Kidney (tissue), 14 donors: ENCODE measurements around the gene PSMC5. TPM values are rescaled to one million over a fixed set of nuclear protein-coding genes. Genes with fewer than 3 reads are reported as not detected.

ENCODE experiments used
- DNase-seq, 5 donors: peaks; one replicate each; pipeline ENCODE4 v3.0.0-alpha.2; 2013 to 2020
- FAIRE-seq: peaks from 2 replicates; lab custom pipeline; 2012; peaks lifted over from hg19 to GRCh38; lab: Jason Lieb, UNC
- H3K27ac ChIP-seq, 2 donors: one replicate each; pipeline ENCODE4 v1.7.0; 2013; ENCODE audit warnings: low read depth in 2 of 2, low read length in 2 of 2, inconsistent platforms in 1 of 2
- H3K27me3 ChIP-seq: one replicate; pipeline ENCODE4 v1.7.1; 2013; ENCODE audit warnings: low read length, inconsistent platforms; ENCODE audit not compliant: control insufficient read depth, insufficient read depth
- H3K36me3 ChIP-seq, 3 donors: one replicate each; pipeline versions ENCODE4 v1.7.0 to v1.7.1; 2013; ENCODE audit warnings: low read length in 3 of 3, control low read depth in 1 of 3, inconsistent platforms in 1 of 3; ENCODE audit not compliant: insufficient read depth in 3 of 3, control insufficient read depth in 2 of 3
- H3K4me1 ChIP-seq, 3 donors: one replicate each; pipeline versions ENCODE4 v1.7.0 to v1.7.1; 2013; ENCODE audit warnings: low read length in 3 of 3, inconsistent platforms in 1 of 3, low read depth in 1 of 3; ENCODE audit not compliant: control insufficient read depth in 2 of 3, insufficient read depth in 2 of 3
- H3K4me3 ChIP-seq, 3 donors: one replicate each; pipeline versions ENCODE4 v1.7.0 to v1.8.1; 2013; ENCODE audit warnings: low read length in 3 of 3, control low read depth in 1 of 3, inconsistent platforms in 1 of 3
- H3K9ac ChIP-seq, 3 donors: one replicate each; pipeline versions ENCODE4 v1.7.0 to v1.7.1; 2013; ENCODE audit warnings: low read length in 3 of 3, control low read depth in 1 of 3, inconsistent platforms in 1 of 3
- H3K9me3 ChIP-seq, 3 donors: one replicate each; pipeline versions ENCODE4 v1.7.0 to v1.7.1; 2013; ENCODE audit warnings: low read length in 3 of 3, control low read depth in 1 of 3, inconsistent platforms in 1 of 3; ENCODE audit not compliant: control insufficient read depth in 2 of 3, insufficient read depth in 1 of 3
- CTCF ChIP-seq: IDR thresholded peaks from 3 replicates; pipeline ENCODE4 v1.5.1; 2012; ENCODE audit warnings: mild to moderate bottlenecking, moderate library complexity, borderline replicate concordance; ENCODE audit not compliant: insufficient read depth; ENCODE audit errors: extremely low read depth
- intact Hi-C: fragments of 100-400 bp; cut with DNase I; formaldehyde crosslinking; loops from one replicate; pipeline ENCODE4 v1.11.1; 2022
- polyA plus RNA-seq: library from polyadenylated mRNA; stranded (reverse); fragments of 350-450 nt; fragmentation: Illumina TruSeq; extraction: RNeasy Lipid Tissue Mini Kit (QIAGEN cat#74804); gene quantifications from one replicate; pipeline ENCODE4 v1.2.3, GENCODE V29; 2014; ENCODE audit warnings: low read depth, low replicate concordance; ENCODE audit not compliant: insufficient read depth
- total RNA-seq: library from RNA; stranded (reverse); fragmentation: NEBNext Ultra II Directional; extraction: Animal tissue kit (Norgen Biotek cat#: 25700); gene quantifications from one replicate; pipeline ENCODE4 v1.2.1, GENCODE V29; 2021
- donor health status: control.
- donor health status: control.
- donor health status: control.
- donor health status: control.
- donor health status: control.
- donor health status: DM: yes; HTN: yes; CAD: no.
- donor health status: Normal renal cell carcinoma (clear cell type).

Gene PSMC5
- total and polyA plus RNA-seq, 2 donors from 2014 or later: 145 to 247 TPM

GRCh38 chr17:63798572-63799106 lies 28.6 kb upstream of the PSMC5 start:
- intact Hi-C loops: no loop called here
- Histone ChIP-seq H3K36me3 (peaks cover 12 to 75% (median 45%) of the 10 kb centered on the region in 3 donors), H3K9me3 (no peaks in the 10 kb centered on the region), H3K4me1 (no peaks in the 10 kb centered on the region), H3K4me3 (no peak overlapping the region), H3K9ac (no peak overlapping the region), H3K27me3 (no peaks in the 10 kb centered on the region), H3K27ac (no peak overlapping the region)
- DNase-seq (no peak), FAIRE-seq (no peak)
- no peak for TF ChIP-seq CTCF

GRCh38 chr17:63800783-63801182 lies 26.4 kb upstream of the PSMC5 start:
- TF ChIP-seq CTCF: no peak
- DNase-seq (no peak), FAIRE-seq (no peak)
- intact Hi-C loops: no loop called here
- H3K4me3 ChIP-seq: no peak overlapping the region
- no peak overlapping the region for H3K27ac ChIP-seq
- no peaks in the 10 kb centered on the region for H3K9me3 ChIP-seq
- no peak overlapping the region for H3K9ac ChIP-seq
- no peaks in the 10 kb centered on the region for H3K27me3 ChIP-seq
- peaks cover 6 to 72% (median 41%) of the 10 kb centered on the region in 3 donors for H3K36me3 ChIP-seq
- no peaks in the 10 kb centered on the region for H3K4me1 ChIP-seq

DNA sequence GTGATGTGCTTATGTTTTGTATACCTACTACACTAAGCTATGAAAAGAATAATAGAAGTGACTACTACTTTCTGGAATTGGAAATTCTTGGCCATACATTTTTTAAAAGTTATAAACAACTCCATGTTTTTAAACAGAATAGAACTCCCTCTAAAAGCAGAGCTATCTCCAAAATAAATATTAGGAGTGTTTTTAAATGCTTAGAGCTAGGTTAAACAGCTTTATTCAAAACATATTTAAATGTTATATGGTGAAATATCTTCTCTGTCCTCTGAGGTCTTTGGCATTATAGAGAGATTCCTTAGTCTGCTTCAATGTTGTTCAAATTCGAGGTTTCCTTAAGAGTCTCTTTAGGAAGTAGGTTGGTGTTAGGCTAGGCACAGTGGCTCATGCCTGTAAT lies 22.9 kb upstream of the PSMC5 start:
- Histone ChIP-seq H3K9ac (no peak overlapping the region), H3K36me3 (peaks cover 2 to 71% (median 27%) of the 10 kb centered on the region in 3 donors), H3K4me1 (no peaks in the 10 kb centered on the region), H3K27ac (no peak overlapping the region), H3K4me3 (no peak overlapping the region), H3K9me3 (no peaks in the 10 kb centered on the region), H3K27me3 (no peaks in the 10 kb centered on the region)
- DNase-seq: no peak
- FAIRE-seq: no peak
- intact Hi-C loops: no loop called here
- TF ChIP-seq CTCF: no peak

DNA sequence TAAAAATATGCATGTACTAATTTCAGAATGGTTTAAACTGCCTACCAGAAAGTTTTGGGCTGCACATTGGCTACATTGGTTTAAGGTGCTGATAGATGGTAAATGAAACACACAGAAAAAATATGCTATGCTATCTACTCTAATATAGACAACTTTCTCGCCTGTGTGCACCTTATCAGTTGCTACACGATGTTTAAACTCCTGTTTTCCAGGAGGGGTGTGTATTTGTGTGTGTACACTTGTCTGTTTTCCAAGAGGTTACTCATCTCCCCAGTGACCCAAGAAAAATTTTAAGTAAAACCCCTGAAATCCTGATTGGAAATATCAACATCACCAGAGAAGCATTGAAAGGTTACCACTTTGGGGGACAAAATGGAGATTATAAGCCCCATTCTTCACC lies 21.6 kb upstream of the PSMC5 start:
- DNase-seq (no peak), FAIRE-seq (no peak)
- Histone ChIP-seq H3K9ac (no peak overlapping the region), H3K36me3 (peaks cover 5 to 71% (median 23%) of the 10 kb centered on the region in 3 donors), H3K4me1 (no peaks in the 10 kb centered on the region), H3K9me3 (no peaks in the 10 kb centered on the region), H3K4me3 (no peak overlapping the region), H3K27ac (no peak overlapping the region), H3K27me3 (no peaks in the 10 kb centered on the region)
- intact Hi-C loops: no loop called here
- TF ChIP-seq CTCF: no peak
